Upper lobe of right lung (tissue), 1 donor: ENCODE data around the gene SNTG2. TPM values are rescaled to one million over a fixed set of nuclear protein-coding genes. Genes with fewer than 3 reads are reported as not detected.

Experiments used
- ATAC-seq: fragments of 200-7000 bp; cut with Tn5 transposase; one replicate; pipeline ENCODE4 v1.9.1; 2020; ENCODE audit warnings: mild to moderate bottlenecking, moderate library complexity
- DNase-seq: peaks from one replicate; pipeline ENCODE4 v3.0.0-alpha.2; 2020
- H3K27ac ChIP-seq: fragments of 200-600 bp; one replicate; pipeline ENCODE4 v1.8.0; 2022
- H3K27me3 ChIP-seq: fragments of 200-600 bp; one replicate; pipeline ENCODE4 v1.8.0; 2022; ENCODE audit warnings: mild to moderate bottlenecking
- H3K36me3 ChIP-seq: fragments of 200-600 bp; one replicate; pipeline ENCODE4 v1.8.0; 2022
- H3K4me1 ChIP-seq: fragments of 200-600 bp; one replicate; pipeline ENCODE4 v1.8.0; 2022
- H3K4me3 ChIP-seq: fragments of 200-600 bp; one replicate; pipeline ENCODE4 v1.8.0; 2022; ENCODE audit warnings: mild to moderate bottlenecking
- H3K9me3 ChIP-seq: fragments of 200-600 bp; one replicate; pipeline ENCODE4 v1.8.0; 2022
- intact Hi-C: fragments of 100-400 bp; cut with DNase I; formaldehyde crosslinking; loops from one replicate; pipeline ENCODE4 v1.11.0; 2022
- total RNA-seq: library from RNA; stranded (reverse); fragmentation: NEBNext Ultra II Directional; extraction: Animal tissue kit (Norgen Biotek cat#: 25700); gene quantifications from one replicate; pipeline ENCODE4 v1.2.1, GENCODE V29; 2021
- TF ChIP-seq, protein P1 (sequence below): fragments of 200-600 bp; IDR thresholded peaks from one replicate; pipeline ENCODE4 v1.8.0; 2022; ENCODE audit warnings: antibody characterized with exemption
- donor health status: DM: no; HTN: yes; CAD: no; lungs with severe emphysema.

Gene SNTG2
- total RNA-seq, 1 donor from 2014 or later, result 3.6 TPM

DNA sequence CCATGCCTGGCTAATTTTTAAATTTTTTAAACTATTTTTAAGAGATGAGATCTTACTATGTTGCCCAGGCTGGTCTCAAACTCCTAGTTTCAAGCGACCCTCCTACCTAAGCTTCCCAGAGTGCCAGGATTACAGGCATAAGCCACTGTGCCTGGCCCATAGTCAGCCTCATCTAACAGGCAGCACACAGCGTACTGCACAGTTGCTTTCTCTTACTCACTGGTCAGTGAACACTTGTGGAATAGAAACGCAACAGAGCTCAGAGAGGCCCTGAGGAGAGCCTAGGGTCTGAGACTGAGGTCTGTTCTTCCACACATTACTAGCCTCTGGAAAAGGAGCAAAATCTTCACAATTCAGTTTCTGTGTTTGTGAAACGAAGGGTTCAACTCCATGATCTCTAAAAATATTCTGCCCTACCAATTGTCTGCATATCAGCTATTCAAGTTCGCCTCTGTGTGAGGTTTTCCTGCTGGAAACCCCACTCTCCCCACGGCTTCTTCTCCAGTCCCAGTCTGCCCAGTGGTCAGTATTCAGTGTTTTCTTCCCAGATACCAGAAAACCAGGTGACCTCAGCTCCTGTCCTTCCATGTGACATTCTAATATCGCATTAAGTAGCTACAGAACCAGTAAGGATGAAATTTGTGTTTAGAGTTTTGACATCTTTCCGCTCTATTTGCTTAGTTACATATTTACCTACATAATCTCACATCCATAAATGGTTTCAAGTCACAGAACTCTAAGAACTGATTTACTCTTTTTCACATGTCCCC, 26.6 kb upstream of the SNTG2 start:
- TF ChIP-seq, protein P1, sequence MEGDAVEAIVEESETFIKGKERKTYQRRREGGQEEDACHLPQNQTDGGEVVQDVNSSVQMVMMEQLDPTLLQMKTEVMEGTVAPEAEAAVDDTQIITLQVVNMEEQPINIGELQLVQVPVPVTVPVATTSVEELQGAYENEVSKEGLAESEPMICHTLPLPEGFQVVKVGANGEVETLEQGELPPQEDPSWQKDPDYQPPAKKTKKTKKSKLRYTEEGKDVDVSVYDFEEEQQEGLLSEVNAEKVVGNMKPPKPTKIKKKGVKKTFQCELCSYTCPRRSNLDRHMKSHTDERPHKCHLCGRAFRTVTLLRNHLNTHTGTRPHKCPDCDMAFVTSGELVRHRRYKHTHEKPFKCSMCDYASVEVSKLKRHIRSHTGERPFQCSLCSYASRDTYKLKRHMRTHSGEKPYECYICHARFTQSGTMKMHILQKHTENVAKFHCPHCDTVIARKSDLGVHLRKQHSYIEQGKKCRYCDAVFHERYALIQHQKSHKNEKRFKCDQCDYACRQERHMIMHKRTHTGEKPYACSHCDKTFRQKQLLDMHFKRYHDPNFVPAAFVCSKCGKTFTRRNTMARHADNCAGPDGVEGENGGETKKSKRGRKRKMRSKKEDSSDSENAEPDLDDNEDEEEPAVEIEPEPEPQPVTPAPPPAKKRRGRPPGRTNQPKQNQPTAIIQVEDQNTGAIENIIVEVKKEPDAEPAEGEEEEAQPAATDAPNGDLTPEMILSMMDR, result no peak
- DNase-seq, result no peak
- no peak for ATAC-seq
- intact Hi-C loops, result no loop called here
- Histone ChIP-seq H3K27ac (no peak overlapping the region), H3K36me3 (no peaks in the 10 kb centered on the region), H3K4me1 (no peaks in the 10 kb centered on the region), H3K4me3 (no peak overlapping the region), H3K27me3 (no peaks in the 10 kb centered on the region), H3K9me3 (no peaks in the 10 kb centered on the region)

DNA sequence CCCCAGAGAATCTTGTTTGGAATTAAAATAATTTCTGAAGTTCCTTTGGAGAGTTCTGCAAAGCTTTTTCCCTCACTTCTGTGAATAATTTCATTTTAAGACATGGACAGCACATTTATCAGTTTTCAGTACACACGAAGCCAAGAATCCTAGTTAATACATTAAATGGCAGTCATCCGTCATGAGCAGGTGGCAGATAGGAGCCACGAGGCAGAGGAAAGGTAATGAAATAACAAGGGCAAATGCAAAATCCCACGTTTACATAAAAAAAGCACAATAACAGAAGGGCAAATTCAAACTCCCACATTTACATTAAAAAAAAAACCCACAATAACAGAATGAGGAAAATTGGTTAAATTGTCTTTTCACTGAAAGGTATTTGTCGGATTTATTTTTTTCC, 25.9 kb upstream of the SNTG2 start:
- no peaks in the 10 kb centered on the region for H3K27me3 ChIP-seq
- H3K36me3 ChIP-seq, result no peaks in the 10 kb centered on the region
- ATAC-seq (no peak), DNase-seq (no peak)
- H3K27ac ChIP-seq, result no peak overlapping the region
- no peaks in the 10 kb centered on the region for H3K9me3 ChIP-seq
- H3K4me3 ChIP-seq, result no peak overlapping the region
- TF ChIP-seq, protein P1, result no peak
- intact Hi-C loops, result no loop called here
- H3K4me1 ChIP-seq, result no peaks in the 10 kb centered on the region

DNA sequence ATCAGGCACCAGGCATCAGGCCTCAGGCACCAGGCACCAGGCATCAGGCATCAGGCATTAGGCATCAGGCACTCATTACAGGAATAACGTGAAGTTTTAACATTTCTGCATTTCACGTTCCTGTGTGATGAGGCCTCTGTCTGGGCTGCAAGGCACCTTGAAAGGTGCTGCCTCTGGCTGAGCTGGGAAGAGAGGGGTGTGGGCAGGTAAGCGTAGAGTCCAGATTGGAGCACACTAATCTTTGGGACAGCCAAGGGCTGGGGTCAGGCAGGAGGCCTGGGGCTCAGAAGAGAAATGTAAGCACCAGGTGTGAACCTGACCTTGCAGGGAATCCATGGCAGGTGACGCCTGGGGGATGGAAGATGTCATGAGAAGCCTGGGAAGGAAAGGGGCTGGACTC, 25.3 kb upstream of the SNTG2 start:
- Histone ChIP-seq H3K9me3 (no peaks in the 10 kb centered on the region), H3K27me3 (no peaks in the 10 kb centered on the region), H3K4me1 (no peaks in the 10 kb centered on the region), H3K27ac (no peak overlapping the region), H3K4me3 (no peak overlapping the region), H3K36me3 (no peaks in the 10 kb centered on the region)
- DNase-seq (no peak), ATAC-seq (no peak)
- intact Hi-C loops, result no loop called here
- TF ChIP-seq, protein P1, result no peak

DNA sequence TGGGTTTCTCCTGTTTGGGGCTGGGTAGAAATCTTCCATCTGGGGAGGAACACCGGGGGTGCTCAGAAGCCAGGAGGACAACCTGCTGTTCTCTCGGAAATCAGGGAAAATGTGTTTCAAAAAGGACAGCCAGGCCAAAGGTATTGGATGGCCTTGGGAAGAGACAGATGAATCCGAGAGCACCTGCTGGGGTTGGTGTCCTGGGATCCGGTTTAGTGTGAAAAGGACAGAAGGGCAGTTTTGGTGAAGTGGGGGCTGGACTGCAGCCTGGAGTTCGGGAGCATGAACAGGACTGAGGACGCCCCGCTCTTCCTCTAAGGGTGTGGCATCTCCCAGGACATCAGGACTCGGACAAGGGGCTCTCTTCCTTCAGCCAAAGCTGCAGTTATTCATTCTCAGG, 24.9 kb upstream of the SNTG2 start:
- Histone ChIP-seq H3K27ac (no peak overlapping the region), H3K4me3 (no peak overlapping the region), H3K9me3 (no peaks in the 10 kb centered on the region), H3K4me1 (no peaks in the 10 kb centered on the region), H3K27me3 (no peaks in the 10 kb centered on the region), H3K36me3 (no peaks in the 10 kb centered on the region)
- intact Hi-C loops, result no loop called here
- DNase-seq, result no peak
- no peak for ATAC-seq
- TF ChIP-seq, protein P1, result no peak

DNA sequence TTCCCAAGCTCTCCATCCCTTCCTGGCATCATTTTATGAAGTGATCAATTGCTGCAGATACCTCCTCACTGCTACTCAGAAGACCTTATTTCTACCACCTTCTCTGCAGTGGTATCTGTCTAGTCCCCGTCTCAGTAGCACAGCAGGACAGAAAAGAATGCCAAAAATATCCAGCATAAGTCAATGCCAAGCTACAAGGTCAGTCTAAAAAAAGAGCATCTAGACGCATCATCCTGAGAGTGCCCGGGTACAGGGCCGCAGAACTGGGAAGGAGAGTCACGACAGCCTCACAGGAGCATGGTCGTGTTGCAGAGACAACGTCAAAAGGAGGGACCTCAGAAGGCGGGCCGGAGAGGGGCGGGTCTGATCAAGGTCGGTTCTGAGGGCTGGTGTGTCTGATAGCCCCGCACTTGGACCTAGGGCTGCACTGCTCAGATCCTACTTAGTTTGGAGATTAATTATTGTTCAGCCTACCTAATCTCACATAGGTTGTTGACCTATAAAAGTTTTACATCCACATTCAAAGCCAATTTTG, 24.3 kb upstream of the SNTG2 start:
- Histone ChIP-seq H3K27ac (no peak overlapping the region), H3K36me3 (no peaks in the 10 kb centered on the region), H3K27me3 (no peaks in the 10 kb centered on the region), H3K4me1 (no peaks in the 10 kb centered on the region), H3K9me3 (no peaks in the 10 kb centered on the region), H3K4me3 (no peak overlapping the region)
- TF ChIP-seq, protein P1, result no peak
- DNase-seq (no peak), ATAC-seq (no peak)
- intact Hi-C loops, result no loop called here
